ENCODE measurements around the gene CFAP46. TPM values are rescaled to one million over a fixed set of nuclear protein-coding genes. Genes with fewer than 3 reads are reported as not detected.

Gene CFAP46
- total and polyA plus RNA-seq, 9 of the 15 experiments (the other 6 are each of a cell fraction or from before 2014, with no cell fraction given): not detected

GRCh38 chr10:132967540-132967939, 25.2 kb upstream of the CFAP46 start:
- in situ Hi-C loops (cut with MboI): no loop called here
- no peak overlapping the region for H3K9ac ChIP-seq (ENCODE audit: insufficient read depth in 1 of 2, low read depth in 2 of 2, low read length in 2 of 2)
- no peak overlapping the region for H3K4me2 ChIP-seq (ENCODE audit: insufficient read depth, low read length)
- TF ChIP-seq E2F3 (CRISPR knock-in tag; IDR thresholded peaks at IDR 0.05): no peak
- peak; percentile 92 for TF ChIP-seq HINFP (tag; conservative IDR thresholded peaks at IDR 0.05; ENCODE audit: low read depth)
- TF ChIP-seq ELF1 (tag; IDR thresholded peaks at IDR 0.05): peak; percentile 28; the same call in 1 of the 2 replicates
- no peak for TF ChIP-seq KLF16 (IDR thresholded peaks at IDR 0.05)
- TF ChIP-seq PCBP1 (IDR thresholded peaks at IDR 0.05; ENCODE audit: low read depth, low read length, poor library complexity, severe bottlenecking): no peak
- 0 out of 2 replicates have a peak, but pooled peaks have one; percentile 18 for TF ChIP-seq CC2D1A (IDR thresholded peaks at IDR 0.05)
- peak; percentile 76; the same call in 1 of the 2 replicates for TF ChIP-seq ZBTB5 (IDR thresholded peaks at IDR 0.05)
- no peak for TF ChIP-seq NCOA4 (IDR thresholded peaks at IDR 0.05; ENCODE audit: partially characterized antibody)
- no peak for TF ChIP-seq PTRF (tag; IDR thresholded peaks at IDR 0.05)
- peaks cover 0 to 4% of the 10 kb centered on the region in 2 experiments; a peak in 1 of 5 replicates for H3K4me1 ChIP-seq (replicated peaks in 1 of 2; ENCODE audit: control insufficient read depth in 2 of 2, insufficient read depth in 2 of 2, low read length in 2 of 2)
- H2AFZ ChIP-seq (ENCODE audit: low read depth, low read length): no peak overlapping the region
- no TSS peak for BruUV-seq (replicated peaks)
- no peaks in the 10 kb centered on the region for H3K9me1 ChIP-seq (ENCODE audit: control insufficient read depth, insufficient read depth, low read length)
- no peak overlapping the region for H3K4me3 ChIP-seq
- ATAC-seq: no peak
- H3K79me2 ChIP-seq (ENCODE audit: control insufficient read depth, insufficient read depth, low read length): no peaks in the 10 kb centered on the region
- POLR2A ChIA-PET: interaction anchor here (0.6 kb wide), 3 partner anchors 14 to 299 kb away, joined by 3 read pairs; no protein-coding TSS in a partner anchor
- CTCF ChIA-PET (ENCODE audit: low intra/inter-chr PET ratio): no interaction called here
- intact Hi-C loops (cut with micrococcal nuclease): no loop called here
- WGBS (ENCODE audit: insufficient coverage, low coverage, missing lambda C conversion rate): 2% methylated on average over 11 of the region's 11 CpGs
- FAIRE-seq: no peak
- H3K27me3 ChIP-seq (ENCODE audit: control insufficient read depth in 2 of 2, insufficient read depth in 2 of 2, low read length in 2 of 2): peaks cover 0 to 44% of the 10 kb centered on the region in 2 experiments; a peak in 3 of 5 replicates
- H3K9me3 ChIP-seq (replicated peaks; ENCODE audit: control insufficient read depth, insufficient read depth, low read depth, low read length): no peaks in the 10 kb centered on the region
- no peak overlapping the region for H3K27ac ChIP-seq (ENCODE audit: extremely low read depth, low read depth, low read length)
- H4K20me1 ChIP-seq (replicated peaks; ENCODE audit: control insufficient read depth, insufficient read depth, low read length): no peaks in the 10 kb centered on the region
- DNase-seq (ENCODE audit: extremely low read depth in 1 of 4, low spot score in 3 of 4): no peak
- H3K36me3 ChIP-seq (ENCODE audit: control insufficient read depth, insufficient read depth, low read length): no peaks in the 10 kb centered on the region
